HepG2 (cell line): ENCODE data around the gene RTBDN. TPM values are rescaled to one million over a fixed set of nuclear protein-coding genes. Genes with fewer than 3 reads are reported as not detected.

ENCODE experiments used
- CBFB ChIP-seq: sonication (generic); formaldehyde crosslinking; IDR thresholded peaks from 2 replicates; pipeline ENCODE4 v1.4.0; 2020; ENCODE audit warnings: missing genetic modification reagents
- CC2D1A ChIP-seq: sonication (generic); formaldehyde crosslinking; IDR thresholded peaks from 2 replicates; pipeline ENCODE4 v1.8.1; 2023; ENCODE audit warnings: mild to moderate bottlenecking, missing genetic modification reagents
- FOXA1 ChIP-seq, 2 experiments: fragments of 450-650 bp in 1 of 2; sonication (generic) in 1 of 2; formaldehyde crosslinking in 1 of 2; IDR thresholded peaks; 2 replicates each; pipeline versions ENCODE4 v1.4.0 to v1.6.1; 2016 to 2020; ENCODE audit warnings: missing genetic modification reagents in 1 of 2
- FOXM1 ChIP-seq: sonication (generic); formaldehyde crosslinking; IDR thresholded peaks from 2 replicates; pipeline ENCODE4 v1.5.0; 2020; ENCODE audit warnings: missing genetic modification reagents
- KLF13 ChIP-seq: sonication (generic); formaldehyde crosslinking; IDR thresholded peaks from 2 replicates; pipeline ENCODE4 v1.4.0; 2020; ENCODE audit warnings: mild to moderate bottlenecking, missing genetic modification reagents
- MAZ ChIP-seq, 2 experiments: sonication (generic) in 1 of 2; formaldehyde crosslinking in 1 of 2; IDR thresholded peaks; 2 replicates each; pipeline versions ENCODE4 v1.5.0 to v1.6.1; 2012 to 2020; ENCODE audit warnings: low read depth in 2 of 2, mild to moderate bottlenecking in 2 of 2, borderline replicate concordance in 1 of 2, improper control_type of control experiment in 1 of 2, low read length in 1 of 2, missing genetic modification reagents in 1 of 2, moderate library complexity in 1 of 2
- MEF2D ChIP-seq: sonication (generic); formaldehyde crosslinking; IDR thresholded peaks from 2 replicates; pipeline ENCODE4 v1.5.1; 2020; ENCODE audit warnings: mild to moderate bottlenecking, missing genetic modification reagents
- MTF2 ChIP-seq: sonication (generic); formaldehyde crosslinking; IDR thresholded peaks from 2 replicates; pipeline ENCODE4 v1.5.0; 2020; ENCODE audit warnings: missing genetic modification reagents, borderline replicate concordance
- NONO ChIP-seq, 2 experiments: fragments of 450-650 bp in 1 of 2; sonication (generic) in 1 of 2; formaldehyde crosslinking in 1 of 2; IDR thresholded peaks in 1 of 2; conservative IDR thresholded peaks in 1 of 2; 2 replicates each; pipeline versions ENCODE4 v1.6.1 to v1.8.0; 2017 to 2022; ENCODE audit warnings: mild to moderate bottlenecking in 1 of 2, missing genetic modification reagents in 1 of 2, moderate library complexity in 1 of 2
- PAF1 ChIP-seq: IDR thresholded peaks from 2 replicates; pipeline ENCODE4 v1.6.1; 2016; ENCODE audit warnings: missing genetic modification reagents, missing compliant biosample characterization
- SMARCC2 ChIP-seq: fragments of 450-650 bp; IDR thresholded peaks from 2 replicates; pipeline ENCODE4 v1.6.1; 2017; ENCODE audit warnings: antibody characterized with exemption, mild to moderate bottlenecking
- SRSF1 ChIP-seq: fragments of 200-400 bp; formaldehyde crosslinking; optimal IDR thresholded peaks from 2 replicates; pipeline ENCODE3; 2017; ENCODE audit warnings: mild to moderate bottlenecking, low read depth, low read length, moderate library complexity
- TEAD3 ChIP-seq: optimal IDR thresholded peaks from 2 replicates; pipeline ENCODE3; 2016; ENCODE audit warnings: borderline replicate concordance
- TOPORS ChIP-seq: sonication (generic); formaldehyde crosslinking; IDR thresholded peaks from 2 replicates; pipeline ENCODE4 v1.8.0; 2023; ENCODE audit warnings: mild to moderate bottlenecking, missing genetic modification reagents
- ZNF207 ChIP-seq: fragments of 450-650 bp; IDR thresholded peaks from 2 replicates; pipeline ENCODE4 v1.6.1; 2016; ENCODE audit warnings: antibody characterized with exemption, borderline replicate concordance
- ZNF260 ChIP-seq: sonication (generic); formaldehyde crosslinking; IDR thresholded peaks from 2 replicates; pipeline ENCODE4 v1.4.0; 2020; ENCODE audit warnings: missing genetic modification reagents, low read depth, mild to moderate bottlenecking, borderline replicate concordance
- ZNF446 ChIP-seq: sonication (generic); formaldehyde crosslinking; IDR thresholded peaks from 2 replicates; pipeline ENCODE4 v1.5.0; 2020; ENCODE audit warnings: mild to moderate bottlenecking, missing genetic modification reagents
- ZNF652 ChIP-seq: IDR thresholded peaks from 2 replicates; pipeline ENCODE4 v1.6.1; 2016; ENCODE audit warnings: low read depth, borderline replicate concordance
- ZNF777 ChIP-seq: sonication (generic); formaldehyde crosslinking; IDR thresholded peaks from 2 replicates; pipeline ENCODE4 v1.4.0; 2020; ENCODE audit warnings: missing genetic modification reagents
- ZNF850 ChIP-seq: sonication (generic); formaldehyde crosslinking; conservative IDR thresholded peaks from 2 replicates; pipeline ENCODE4 v1.9.0; 2021; ENCODE audit warnings: mild to moderate bottlenecking, missing genetic modification reagents
- polyA plus RNA-seq, 8 experiments: library from polyadenylated mRNA; depleted of rRNA in 3 of 8; stranded (reverse) in 7 of 8; unstranded in 1 of 8; fragments of >200 nt; fragmentation: Illumina TruSeq in 4 of 8; extraction: Trizol in 4 of 8; gene quantifications; 2 replicates each; pipeline versions ENCODE4 v1.2.1 to v1.2.3, GENCODE V29; 2011 to 2016; ENCODE audit warnings: low read depth in 4 of 8, missing spikeins in 1 of 8, mixed read lengths in 1 of 8; ENCODE audit not compliant: insufficient read depth in 1 of 8
- total RNA-seq, 5 experiments: library from RNA; depleted of rRNA; stranded (reverse); fragments of >200 nt; fragmentation: Illumina TruSeq; extraction: Trizol; gene quantifications; 2 replicates each; pipeline ENCODE4 v1.2.3, GENCODE V29; 2016; ENCODE audit warnings: low read depth in 1 of 5
- TF ChIP-seq, protein P1 (sequence below): sonication (generic); formaldehyde crosslinking; IDR thresholded peaks from 2 replicates; pipeline ENCODE4 v1.8.0; 2023; ENCODE audit warnings: mild to moderate bottlenecking, missing genetic modification reagents
- TF ChIP-seq, protein P2 (sequence below): IDR thresholded peaks from 2 replicates; pipeline ENCODE4 v1.6.1; 2016; ENCODE audit warnings: mild to moderate bottlenecking, missing biosample characterization, missing genetic modification reagents
- TF ChIP-seq, protein P3 (sequence below): sonication (generic); formaldehyde crosslinking; conservative IDR thresholded peaks from 2 replicates; pipeline ENCODE4 v1.4.0; 2020; ENCODE audit warnings: missing genetic modification reagents
- TF ChIP-seq, protein P4 (sequence below): IDR thresholded peaks from 2 replicates; pipeline ENCODE4 v1.6.1; 2016; ENCODE audit warnings: missing genetic modification reagents, missing compliant biosample characterization
- TF ChIP-seq, protein P5 (sequence below): sonication (generic); formaldehyde crosslinking; IDR thresholded peaks from 2 replicates; pipeline ENCODE4 v1.4.0; 2020; ENCODE audit warnings: missing genetic modification reagents

The RTBDN gene
- total and polyA plus RNA-seq, 2 of the 13 experiments (the other 11 are each of a cell fraction or from before 2014, with no cell fraction given) = 0.27 to 0.48 TPM

DNA sequence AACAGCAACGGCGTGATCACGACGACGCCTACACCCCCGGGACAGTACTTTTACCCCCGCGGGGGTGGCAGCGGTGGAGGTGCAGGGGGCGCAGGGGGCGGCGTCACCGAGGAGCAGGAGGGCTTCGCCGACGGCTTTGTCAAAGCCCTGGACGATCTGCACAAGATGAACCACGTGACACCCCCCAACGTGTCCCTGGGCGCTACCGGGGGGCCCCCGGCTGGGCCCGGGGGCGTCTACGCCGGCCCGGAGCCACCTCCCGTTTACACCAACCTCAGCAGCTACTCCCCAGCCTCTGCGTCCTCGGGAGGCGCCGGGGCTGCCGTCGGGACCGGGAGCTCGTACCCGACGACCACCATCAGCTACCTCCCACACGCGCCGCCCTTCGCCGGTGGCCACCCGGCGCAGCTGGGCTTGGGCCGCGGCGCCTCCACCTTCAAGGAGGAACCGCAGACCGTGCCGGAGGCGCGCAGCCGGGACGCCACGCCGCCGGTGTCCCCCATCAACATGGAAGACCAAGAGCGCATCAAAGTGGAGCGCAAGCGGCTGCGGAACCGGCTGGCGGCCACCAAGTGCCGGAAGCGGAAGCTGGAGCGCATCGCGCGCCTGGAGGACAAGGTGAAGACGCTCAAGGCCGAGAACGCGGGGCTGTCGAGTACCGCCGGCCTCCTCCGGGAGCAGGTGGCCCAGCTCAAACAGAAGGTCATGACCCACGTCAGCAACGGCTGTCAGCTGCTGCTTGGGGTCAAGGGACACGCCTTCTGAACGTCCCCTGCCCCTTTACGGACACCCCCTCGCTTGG, 42.1 kb downstream of the RTBDN start (continued):
- TF ChIP-seq PAF1 (CRISPR knock-in tag) = no peak
- TF ChIP-seq, protein P1, sequence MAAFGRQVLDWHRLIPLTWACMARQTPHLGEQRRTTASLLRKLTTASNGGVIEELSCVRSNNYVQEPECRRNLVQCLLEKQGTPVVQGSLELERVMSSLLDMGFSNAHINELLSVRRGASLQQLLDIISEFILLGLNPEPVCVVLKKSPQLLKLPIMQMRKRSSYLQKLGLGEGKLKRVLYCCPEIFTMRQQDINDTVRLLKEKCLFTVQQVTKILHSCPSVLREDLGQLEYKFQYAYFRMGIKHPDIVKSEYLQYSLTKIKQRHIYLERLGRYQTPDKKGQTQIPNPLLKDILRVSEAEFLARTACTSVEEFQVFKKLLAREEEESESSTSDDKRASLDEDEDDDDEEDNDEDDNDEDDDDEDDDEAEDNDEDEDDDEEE (CRISPR knock-in tag) = no peak
- 0 out of 2 replicates have a peak, but pooled peaks have one; percentile 26 for TF ChIP-seq CC2D1A (CRISPR knock-in tag)
- peak; percentile 62; the same call in 1 of the 2 replicates for TF ChIP-seq MEF2D (CRISPR knock-in tag)
- no peak for TF ChIP-seq FOXM1 (CRISPR knock-in tag)
- TF ChIP-seq ZNF207 = no peak
- peak; percentile 22 for TF ChIP-seq TEAD3
- TF ChIP-seq ZNF777 (CRISPR knock-in tag) = peak; percentile 99
- no peak for TF ChIP-seq CBFB (CRISPR knock-in tag)
- TF ChIP-seq, protein P2, sequence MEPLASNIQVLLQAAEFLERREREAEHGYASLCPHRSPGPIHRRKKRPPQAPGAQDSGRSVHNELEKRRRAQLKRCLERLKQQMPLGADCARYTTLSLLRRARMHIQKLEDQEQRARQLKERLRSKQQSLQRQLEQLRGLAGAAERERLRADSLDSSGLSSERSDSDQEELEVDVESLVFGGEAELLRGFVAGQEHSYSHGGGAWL (CRISPR knock-in tag) = peak; percentile 54; the same call in 1 of the 2 replicates
- no peak for TF ChIP-seq ZNF260 (CRISPR knock-in tag)
- no peak for TF ChIP-seq TOPORS (CRISPR knock-in tag)
- no peak for TF ChIP-seq FOXA1 (IDR thresholded peaks at IDR 0.05)
- TF ChIP-seq FOXA1 (CRISPR knock-in tag; IDR thresholded peaks at IDR 0.05) = peak; percentile 37; the same call in 1 of the 2 replicates
- TF ChIP-seq SRSF1 = no peak
- TF ChIP-seq MTF2 (CRISPR knock-in tag) = no peak
- TF ChIP-seq, protein P3, sequence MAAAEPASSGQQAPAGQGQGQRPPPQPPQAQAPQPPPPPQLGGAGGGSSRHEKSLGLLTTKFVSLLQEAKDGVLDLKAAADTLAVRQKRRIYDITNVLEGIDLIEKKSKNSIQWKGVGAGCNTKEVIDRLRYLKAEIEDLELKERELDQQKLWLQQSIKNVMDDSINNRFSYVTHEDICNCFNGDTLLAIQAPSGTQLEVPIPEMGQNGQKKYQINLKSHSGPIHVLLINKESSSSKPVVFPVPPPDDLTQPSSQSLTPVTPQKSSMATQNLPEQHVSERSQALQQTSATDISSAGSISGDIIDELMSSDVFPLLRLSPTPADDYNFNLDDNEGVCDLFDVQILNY (CRISPR knock-in tag) = no peak
- TF ChIP-seq NONO (IDR thresholded peaks at IDR 0.05) = no peak
- no peak for TF ChIP-seq NONO (CRISPR knock-in tag; conservative IDR thresholded peaks at IDR 0.05)
- peak; percentile 85 for TF ChIP-seq ZNF446 (CRISPR knock-in tag)
- TF ChIP-seq ZNF850 (CRISPR knock-in tag) = no peak
- TF ChIP-seq, protein P4, sequence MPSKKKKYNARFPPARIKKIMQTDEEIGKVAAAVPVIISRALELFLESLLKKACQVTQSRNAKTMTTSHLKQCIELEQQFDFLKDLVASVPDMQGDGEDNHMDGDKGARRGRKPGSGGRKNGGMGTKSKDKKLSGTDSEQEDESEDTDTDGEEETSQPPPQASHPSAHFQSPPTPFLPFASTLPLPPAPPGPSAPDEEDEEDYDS (CRISPR knock-in tag) = no peak
- TF ChIP-seq ZNF652 = no peak
- TF ChIP-seq SMARCC2 = no peak
- TF ChIP-seq KLF13 (CRISPR knock-in tag) = no peak
- TF ChIP-seq MAZ (IDR thresholded peaks at IDR 0.05; ENCODE audit: borderline replicate concordance, low read depth, low read length) = no peak
- TF ChIP-seq MAZ (CRISPR knock-in tag; IDR thresholded peaks at IDR 0.05; ENCODE audit: low read depth) = peak; percentile 53; the same call in 1 of the 2 replicates
- TF ChIP-seq, protein P5, sequence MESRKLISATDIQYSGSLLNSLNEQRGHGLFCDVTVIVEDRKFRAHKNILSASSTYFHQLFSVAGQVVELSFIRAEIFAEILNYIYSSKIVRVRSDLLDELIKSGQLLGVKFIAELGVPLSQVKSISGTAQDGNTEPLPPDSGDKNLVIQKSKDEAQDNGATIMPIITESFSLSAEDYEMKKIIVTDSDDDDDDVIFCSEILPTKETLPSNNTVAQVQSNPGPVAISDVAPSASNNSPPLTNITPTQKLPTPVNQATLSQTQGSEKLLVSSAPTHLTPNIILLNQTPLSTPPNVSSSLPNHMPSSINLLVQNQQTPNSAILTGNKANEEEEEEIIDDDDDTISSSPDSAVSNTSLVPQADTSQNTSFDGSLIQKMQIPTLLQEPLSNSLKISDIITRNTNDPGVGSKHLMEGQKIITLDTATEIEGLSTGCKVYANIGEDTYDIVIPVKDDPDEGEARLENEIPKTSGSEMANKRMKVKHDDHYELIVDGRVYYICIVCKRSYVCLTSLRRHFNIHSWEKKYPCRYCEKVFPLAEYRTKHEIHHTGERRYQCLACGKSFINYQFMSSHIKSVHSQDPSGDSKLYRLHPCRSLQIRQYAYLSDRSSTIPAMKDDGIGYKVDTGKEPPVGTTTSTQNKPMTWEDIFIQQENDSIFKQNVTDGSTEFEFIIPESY (CRISPR knock-in tag) = 0 out of 2 replicates have a peak, but pooled peaks have one; percentile 18
